ENCODE measurements around the gene DOCK1. TPM values are rescaled to one million over a fixed set of nuclear protein-coding genes. Genes with fewer than 3 reads are reported as not detected.

The DOCK1 gene
- total RNA-seq, 1 donor from 2014 or later = 74.8 TPM

DNA sequence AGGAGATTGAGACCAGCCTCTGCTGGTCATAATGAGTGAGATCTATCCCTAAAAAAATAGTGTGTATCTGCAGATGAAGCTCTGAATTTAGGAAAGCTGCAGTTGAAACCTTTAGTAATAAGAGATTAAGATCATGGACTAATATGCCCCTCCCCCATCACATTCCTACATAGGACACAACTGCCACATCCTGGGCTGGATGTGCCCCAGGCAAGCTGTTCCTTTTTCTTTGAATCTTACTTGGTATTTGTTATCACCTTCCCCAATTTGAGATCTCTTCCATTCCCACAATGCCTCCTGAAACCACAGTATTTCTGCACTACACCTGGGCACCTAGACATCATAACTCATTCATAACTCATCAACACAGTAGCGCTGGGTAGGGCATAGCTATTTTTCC is 74.1 kb downstream of the DOCK1 start:
- H3K4me3 Mint-ChIP-seq = no peak overlapping the region
- H3K9me3 Mint-ChIP-seq = no peaks in the 10 kb centered on the region
- no peaks in the 10 kb centered on the region for H3K27me3 Mint-ChIP-seq (ENCODE audit: low read depth)
- peaks cover 35% of the 10 kb centered on the region for H3K36me3 Mint-ChIP-seq
- no peaks in the 10 kb centered on the region for H3K4me1 Mint-ChIP-seq
- TF ChIP-seq, protein P1, sequence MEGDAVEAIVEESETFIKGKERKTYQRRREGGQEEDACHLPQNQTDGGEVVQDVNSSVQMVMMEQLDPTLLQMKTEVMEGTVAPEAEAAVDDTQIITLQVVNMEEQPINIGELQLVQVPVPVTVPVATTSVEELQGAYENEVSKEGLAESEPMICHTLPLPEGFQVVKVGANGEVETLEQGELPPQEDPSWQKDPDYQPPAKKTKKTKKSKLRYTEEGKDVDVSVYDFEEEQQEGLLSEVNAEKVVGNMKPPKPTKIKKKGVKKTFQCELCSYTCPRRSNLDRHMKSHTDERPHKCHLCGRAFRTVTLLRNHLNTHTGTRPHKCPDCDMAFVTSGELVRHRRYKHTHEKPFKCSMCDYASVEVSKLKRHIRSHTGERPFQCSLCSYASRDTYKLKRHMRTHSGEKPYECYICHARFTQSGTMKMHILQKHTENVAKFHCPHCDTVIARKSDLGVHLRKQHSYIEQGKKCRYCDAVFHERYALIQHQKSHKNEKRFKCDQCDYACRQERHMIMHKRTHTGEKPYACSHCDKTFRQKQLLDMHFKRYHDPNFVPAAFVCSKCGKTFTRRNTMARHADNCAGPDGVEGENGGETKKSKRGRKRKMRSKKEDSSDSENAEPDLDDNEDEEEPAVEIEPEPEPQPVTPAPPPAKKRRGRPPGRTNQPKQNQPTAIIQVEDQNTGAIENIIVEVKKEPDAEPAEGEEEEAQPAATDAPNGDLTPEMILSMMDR (IDR thresholded peaks at IDR 0.05; ENCODE audit: unreplicated experiment) = no peak
- no peak for DNase-seq (ENCODE audit: low spot score in 2 of 2, unreplicated experiment in 2 of 2)
- H3K27ac Mint-ChIP-seq = no peak overlapping the region

DNA sequence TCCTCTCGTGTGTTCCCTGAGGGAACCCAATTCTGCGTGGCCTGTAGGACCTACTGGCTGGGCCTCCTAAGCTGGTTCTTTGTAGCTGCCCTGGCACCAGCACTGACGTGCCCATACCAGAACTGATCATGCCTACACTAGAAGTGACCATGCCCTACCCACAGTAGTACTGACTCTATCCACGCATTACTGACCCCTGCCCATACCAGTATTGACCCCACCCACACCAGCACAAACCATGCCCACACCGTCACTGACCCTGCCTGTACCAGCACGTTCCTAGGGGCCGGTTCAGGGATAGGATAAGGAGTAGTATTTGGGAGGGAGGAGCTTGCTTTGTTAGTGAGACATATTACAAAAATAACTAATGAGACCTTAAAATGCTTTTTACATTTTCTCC is 88.0 kb downstream of the DOCK1 start:
- H3K9me3 Mint-ChIP-seq = peaks cover 8% of the 10 kb centered on the region
- no peaks in the 10 kb centered on the region for H3K4me1 Mint-ChIP-seq
- no peak overlapping the region for H3K4me3 Mint-ChIP-seq
- no peak overlapping the region for H3K27ac Mint-ChIP-seq
- no peaks in the 10 kb centered on the region for H3K27me3 Mint-ChIP-seq (ENCODE audit: low read depth)
- TF ChIP-seq, protein P1 (IDR thresholded peaks at IDR 0.05; ENCODE audit: unreplicated experiment) = no peak
- DNase-seq (ENCODE audit: low spot score in 2 of 2, unreplicated experiment in 2 of 2) = no peak
- H3K36me3 Mint-ChIP-seq = peaks cover 65% of the 10 kb centered on the region

GRCh38 chr10:126997801-126998590 is 92.8 kb downstream of the DOCK1 start:
- Mint-ChIP-seq H3K4me3 (no peak overlapping the region), H3K36me3 (peaks cover 75% of the 10 kb centered on the region), H3K4me1 (no peaks in the 10 kb centered on the region), H3K27me3 (ENCODE audit: low read depth) (no peaks in the 10 kb centered on the region), H3K9me3 (peaks cover 18% of the 10 kb centered on the region), H3K27ac (no peak overlapping the region)
- TF ChIP-seq, protein P1 (IDR thresholded peaks at IDR 0.05; ENCODE audit: unreplicated experiment) = no peak
- no peak for DNase-seq (ENCODE audit: low spot score in 2 of 2, unreplicated experiment in 2 of 2)

DNA sequence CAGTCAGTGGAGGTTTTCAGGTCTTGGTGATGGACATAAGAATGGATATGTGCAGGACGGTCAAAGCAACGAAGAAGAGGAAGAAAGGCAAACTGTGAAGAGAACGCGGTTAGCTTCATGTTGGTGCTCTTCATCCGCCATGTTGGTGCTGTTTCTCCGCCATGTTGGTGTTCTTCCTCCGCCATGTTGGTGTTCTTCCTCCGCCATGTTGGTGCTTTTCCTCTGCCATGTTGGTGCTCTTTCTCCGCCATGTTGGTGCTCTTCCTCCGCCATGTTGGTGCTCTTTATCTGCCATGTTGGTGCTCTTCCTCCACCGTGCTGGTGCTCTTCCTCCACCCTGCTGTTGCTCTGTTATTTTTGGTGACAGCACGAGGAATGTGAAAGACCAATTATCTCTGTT is 95.4 kb downstream of the DOCK1 start:
- H3K27ac Mint-ChIP-seq = no peak overlapping the region
- no peak overlapping the region for H3K4me3 Mint-ChIP-seq
- peaks cover 60% of the 10 kb centered on the region for H3K36me3 Mint-ChIP-seq
- H3K27me3 Mint-ChIP-seq (ENCODE audit: low read depth) = no peaks in the 10 kb centered on the region
- H3K4me1 Mint-ChIP-seq = no peaks in the 10 kb centered on the region
- TF ChIP-seq, protein P1 (IDR thresholded peaks at IDR 0.05; ENCODE audit: unreplicated experiment) = no peak
- peaks cover 14% of the 10 kb centered on the region for H3K9me3 Mint-ChIP-seq
- DNase-seq (ENCODE audit: low spot score in 2 of 2, unreplicated experiment in 2 of 2) = no peak

GRCh38 chr10:127003032-127003685 is 97.9 kb downstream of the DOCK1 start:
- TF ChIP-seq, protein P1 (IDR thresholded peaks at IDR 0.05; ENCODE audit: unreplicated experiment) = no peak
- peaks cover 10% of the 10 kb centered on the region for H3K9me3 Mint-ChIP-seq
- H3K4me3 Mint-ChIP-seq = no peak overlapping the region
- no peak for DNase-seq (ENCODE audit: low spot score in 2 of 2, unreplicated experiment in 2 of 2)
- H3K27ac Mint-ChIP-seq = no peak overlapping the region
- H3K36me3 Mint-ChIP-seq = peaks cover 42% of the 10 kb centered on the region
- no peaks in the 10 kb centered on the region for H3K4me1 Mint-ChIP-seq
- H3K27me3 Mint-ChIP-seq (ENCODE audit: low read depth) = no peaks in the 10 kb centered on the region

Data from mesothelial cell of epicardium (in vitro differentiated cells).